ENCODE measurements around the gene GPR146. TPM values are rescaled to one million over a fixed set of nuclear protein-coding genes. Genes with fewer than 3 reads are reported as not detected.

Gene GPR146
- total RNA-seq, 1 experiment from 2014 or later = 0.95 TPM

DNA sequence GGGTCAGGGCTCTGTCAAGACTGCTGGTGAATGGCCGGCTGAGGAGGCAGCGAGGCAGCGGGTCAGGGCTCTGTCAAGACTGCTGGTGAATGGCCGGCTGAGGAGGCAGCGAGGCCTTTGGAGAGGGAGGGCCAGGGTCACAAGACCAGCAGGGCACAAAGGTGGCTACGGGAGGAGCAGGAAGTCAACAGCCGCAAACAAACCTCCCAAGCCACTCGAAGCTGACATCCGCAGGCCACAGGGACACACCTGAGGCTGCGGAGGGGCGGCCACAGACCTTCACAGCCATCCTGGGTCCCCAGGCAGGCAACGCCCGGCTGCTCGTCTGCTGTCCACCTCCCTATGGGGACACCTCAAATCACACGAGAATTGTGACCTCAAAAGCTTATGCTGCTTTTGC is 34.6 kb downstream of the GPR146 start:
- Histone ChIP-seq H3K4me3 (ENCODE audit: low read depth, low read length, poor library complexity, severe bottlenecking) (no peak overlapping the region), H3K4me1 (ENCODE audit: insufficient read depth, low read length, poor library complexity, severe bottlenecking) (no peaks in the 10 kb centered on the region), H3K9me3 (ENCODE audit: low read depth, low read length, poor library complexity, severe bottlenecking) (no peaks in the 10 kb centered on the region), H3K27me3 (replicated peaks; ENCODE audit: insufficient read depth, low read depth, low read length, poor library complexity) (no peaks in the 10 kb centered on the region), H3K36me3 (ENCODE audit: insufficient read depth, low read length, poor library complexity, severe bottlenecking) (no peaks in the 10 kb centered on the region), H3K27ac (ENCODE audit: low read depth, low read length, poor library complexity, severe bottlenecking) (no peak overlapping the region)
- no peak for DNase-seq (ENCODE audit: low spot score)
- no TSS peak for BruUV-seq (replicated peaks)
- ChIA-PET CTCF (no interaction called here), POLR2A (ENCODE audit: low non-redundant PET) (no interaction called here)
- TF ChIP-seq, protein P1, sequence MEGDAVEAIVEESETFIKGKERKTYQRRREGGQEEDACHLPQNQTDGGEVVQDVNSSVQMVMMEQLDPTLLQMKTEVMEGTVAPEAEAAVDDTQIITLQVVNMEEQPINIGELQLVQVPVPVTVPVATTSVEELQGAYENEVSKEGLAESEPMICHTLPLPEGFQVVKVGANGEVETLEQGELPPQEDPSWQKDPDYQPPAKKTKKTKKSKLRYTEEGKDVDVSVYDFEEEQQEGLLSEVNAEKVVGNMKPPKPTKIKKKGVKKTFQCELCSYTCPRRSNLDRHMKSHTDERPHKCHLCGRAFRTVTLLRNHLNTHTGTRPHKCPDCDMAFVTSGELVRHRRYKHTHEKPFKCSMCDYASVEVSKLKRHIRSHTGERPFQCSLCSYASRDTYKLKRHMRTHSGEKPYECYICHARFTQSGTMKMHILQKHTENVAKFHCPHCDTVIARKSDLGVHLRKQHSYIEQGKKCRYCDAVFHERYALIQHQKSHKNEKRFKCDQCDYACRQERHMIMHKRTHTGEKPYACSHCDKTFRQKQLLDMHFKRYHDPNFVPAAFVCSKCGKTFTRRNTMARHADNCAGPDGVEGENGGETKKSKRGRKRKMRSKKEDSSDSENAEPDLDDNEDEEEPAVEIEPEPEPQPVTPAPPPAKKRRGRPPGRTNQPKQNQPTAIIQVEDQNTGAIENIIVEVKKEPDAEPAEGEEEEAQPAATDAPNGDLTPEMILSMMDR (conservative IDR thresholded peaks at IDR 0.05; ENCODE audit: low read depth, low read length) = no peak
- TF ChIP-seq EZH2 (IDR thresholded peaks at IDR 0.05; ENCODE audit: borderline replicate concordance, low read depth, low read length, poor library complexity, severe bottlenecking) = no peak
- intact Hi-C loops (cut with micrococcal nuclease; ENCODE audit: unreplicated experiment) = no loop called here

DNA sequence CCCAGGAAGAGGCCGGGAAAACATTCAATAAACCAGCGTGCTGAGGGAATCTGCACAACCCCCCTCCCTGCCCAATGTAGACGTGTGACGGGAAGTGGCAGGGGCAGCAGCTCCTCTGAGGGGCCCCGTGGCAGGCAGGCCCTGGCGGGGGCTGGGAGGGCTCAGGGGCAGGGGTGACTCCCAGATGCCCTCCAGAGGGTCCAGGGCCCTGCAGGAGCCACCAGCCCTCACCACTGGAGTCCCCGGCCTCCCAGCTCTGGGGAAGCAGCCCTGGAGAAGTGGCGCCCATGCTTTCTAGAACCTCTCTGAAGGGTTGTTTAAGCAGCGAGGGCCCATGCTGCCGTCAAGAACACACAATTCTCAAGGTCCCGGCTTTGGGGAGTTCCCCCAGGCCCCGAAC is 35.2 kb downstream of the GPR146 start:
- POLR2A ChIA-PET (ENCODE audit: low non-redundant PET) = no interaction called here
- CTCF ChIA-PET = no interaction called here
- Histone ChIP-seq H3K27ac (ENCODE audit: low read depth, low read length, poor library complexity, severe bottlenecking) (no peak overlapping the region), H3K27me3 (replicated peaks; ENCODE audit: insufficient read depth, low read depth, low read length, poor library complexity) (no peaks in the 10 kb centered on the region), H3K4me3 (ENCODE audit: low read depth, low read length, poor library complexity, severe bottlenecking) (no peak overlapping the region), H3K36me3 (ENCODE audit: insufficient read depth, low read length, poor library complexity, severe bottlenecking) (no peaks in the 10 kb centered on the region), H3K4me1 (ENCODE audit: insufficient read depth, low read length, poor library complexity, severe bottlenecking) (no peaks in the 10 kb centered on the region), H3K9me3 (ENCODE audit: low read depth, low read length, poor library complexity, severe bottlenecking) (no peaks in the 10 kb centered on the region)
- intact Hi-C loops (cut with micrococcal nuclease; ENCODE audit: unreplicated experiment) = no loop called here
- no TSS peak for BruUV-seq (replicated peaks)
- TF ChIP-seq EZH2 (IDR thresholded peaks at IDR 0.05; ENCODE audit: borderline replicate concordance, low read depth, low read length, poor library complexity, severe bottlenecking) = no peak
- TF ChIP-seq, protein P1 (conservative IDR thresholded peaks at IDR 0.05; ENCODE audit: low read depth, low read length) = no peak
- DNase-seq (ENCODE audit: low spot score) = no peak

DNA sequence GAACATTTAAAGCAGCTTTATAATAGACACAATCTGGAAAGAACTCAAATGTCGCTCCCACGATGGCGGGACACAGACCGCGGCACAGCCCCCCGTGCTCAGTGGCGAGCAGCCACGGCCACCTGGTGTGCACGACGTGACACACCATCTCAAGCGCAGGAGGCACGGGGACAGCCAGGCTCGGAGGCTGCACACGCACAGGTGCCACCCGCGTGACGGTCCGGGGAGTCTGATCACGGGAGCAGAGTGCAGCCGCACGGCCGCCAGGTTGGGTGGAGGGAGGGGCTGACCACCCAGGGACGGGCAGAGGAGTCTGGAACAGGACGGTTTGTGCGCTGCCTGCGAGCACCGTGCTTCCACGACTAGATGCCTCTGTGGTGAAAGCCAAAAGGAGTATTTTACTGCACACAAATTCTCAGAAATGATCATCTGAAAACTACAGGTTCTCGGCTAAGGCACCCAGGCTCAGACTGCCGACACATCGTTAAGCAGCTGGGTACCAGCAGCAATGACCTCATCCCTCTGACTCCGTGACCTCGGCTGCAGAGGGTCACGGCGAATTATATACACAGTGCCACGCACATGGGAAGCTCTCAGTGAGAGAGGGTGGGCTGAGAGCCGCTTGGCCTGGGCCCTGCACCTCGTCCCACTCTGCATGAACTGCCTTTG is 36.0 kb downstream of the GPR146 start:
- no TSS peak for BruUV-seq (replicated peaks)
- H3K4me1 ChIP-seq (ENCODE audit: insufficient read depth, low read length, poor library complexity, severe bottlenecking) = no peaks in the 10 kb centered on the region
- POLR2A ChIA-PET (ENCODE audit: low non-redundant PET) = no interaction called here
- DNase-seq (ENCODE audit: low spot score) = no peak
- no peak overlapping the region for H3K27ac ChIP-seq (ENCODE audit: low read depth, low read length, poor library complexity, severe bottlenecking)
- no peak overlapping the region for H3K4me3 ChIP-seq (ENCODE audit: low read depth, low read length, poor library complexity, severe bottlenecking)
- H3K27me3 ChIP-seq (replicated peaks; ENCODE audit: insufficient read depth, low read depth, low read length, poor library complexity) = no peaks in the 10 kb centered on the region
- CTCF ChIA-PET = no interaction called here
- no peak for TF ChIP-seq EZH2 (IDR thresholded peaks at IDR 0.05; ENCODE audit: borderline replicate concordance, low read depth, low read length, poor library complexity, severe bottlenecking)
- intact Hi-C loops (cut with micrococcal nuclease; ENCODE audit: unreplicated experiment) = no loop called here
- H3K9me3 ChIP-seq (ENCODE audit: low read depth, low read length, poor library complexity, severe bottlenecking) = no peaks in the 10 kb centered on the region
- H3K36me3 ChIP-seq (ENCODE audit: insufficient read depth, low read length, poor library complexity, severe bottlenecking) = no peaks in the 10 kb centered on the region

DNA sequence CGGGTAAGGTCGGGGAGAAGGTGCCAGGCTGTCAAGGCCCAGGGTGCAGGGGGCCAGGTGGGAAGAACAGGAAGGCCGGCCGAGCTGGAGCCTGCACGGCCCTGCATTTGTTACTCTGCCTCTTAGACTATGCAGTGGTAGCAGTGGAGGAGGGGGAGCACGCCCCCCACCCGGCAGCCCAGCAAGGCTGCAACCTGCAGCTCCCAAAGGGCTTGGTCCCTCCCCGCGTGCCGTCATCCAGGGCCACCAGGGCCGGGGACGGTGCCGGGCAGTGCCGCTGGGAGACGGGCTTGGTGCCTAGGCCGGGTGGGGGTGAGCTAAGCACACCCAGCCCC is 36.5 kb downstream of the GPR146 start:
- BruUV-seq (replicated peaks) = no TSS peak
- Histone ChIP-seq H3K4me1 (ENCODE audit: insufficient read depth, low read length, poor library complexity, severe bottlenecking) (no peaks in the 10 kb centered on the region), H3K9me3 (ENCODE audit: low read depth, low read length, poor library complexity, severe bottlenecking) (no peaks in the 10 kb centered on the region), H3K27ac (ENCODE audit: low read depth, low read length, poor library complexity, severe bottlenecking) (no peak overlapping the region), H3K27me3 (replicated peaks; ENCODE audit: insufficient read depth, low read depth, low read length, poor library complexity) (no peaks in the 10 kb centered on the region), H3K36me3 (ENCODE audit: insufficient read depth, low read length, poor library complexity, severe bottlenecking) (no peaks in the 10 kb centered on the region), H3K4me3 (ENCODE audit: low read depth, low read length, poor library complexity, severe bottlenecking) (no peak overlapping the region)
- POLR2A ChIA-PET (ENCODE audit: low non-redundant PET) = no interaction called here
- no peak for TF ChIP-seq EZH2 (IDR thresholded peaks at IDR 0.05; ENCODE audit: borderline replicate concordance, low read depth, low read length, poor library complexity, severe bottlenecking)
- TF ChIP-seq, protein P1 (conservative IDR thresholded peaks at IDR 0.05; ENCODE audit: low read depth, low read length) = no peak
- CTCF ChIA-PET = no interaction called here
- intact Hi-C loops (cut with micrococcal nuclease; ENCODE audit: unreplicated experiment) = no loop called here
- no peak for DNase-seq (ENCODE audit: low spot score)

All from A673 (cell line).